ENCODE results near the gene HTR7.

DNA sequence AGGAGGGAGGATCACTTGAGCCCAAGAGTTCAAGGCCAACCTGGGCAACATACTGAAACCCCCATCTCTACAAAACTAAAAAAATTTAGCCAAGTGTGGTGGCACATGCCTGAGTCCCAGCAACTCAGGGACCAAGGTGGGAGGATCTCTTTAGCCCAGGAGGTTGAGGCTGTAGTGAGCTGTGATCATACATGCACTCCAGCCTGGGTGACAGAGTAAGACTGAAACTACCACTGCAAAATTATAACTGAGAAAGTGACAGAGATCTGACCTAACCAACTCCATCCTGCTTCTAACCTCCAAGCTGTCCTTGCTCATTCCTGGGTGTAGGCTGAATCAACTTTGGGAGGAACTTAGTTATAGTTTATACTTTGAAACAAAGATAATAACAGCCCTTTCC is 59.4 kb downstream of the HTR7 start:
- no peak for TF ChIP-seq CTCF (IDR thresholded peaks at IDR 0.05; ENCODE audit: insufficient read depth, low read length, poor library complexity, severe bottlenecking)
- no peak for TF ChIP-seq EZH2phosphoT487 (conservative IDR thresholded peaks at IDR 0.05; ENCODE audit: low read length)

All from SU-DHL-6 (cell line).